HCT116 (cell line): ENCODE data around the gene IRGC. TPM values are rescaled to one million over a fixed set of nuclear protein-coding genes. Genes with fewer than 3 reads are reported as not detected.
A peak's percentile ranks its signal among the peaks of the same experiment; 100 is the strongest.

Source experiments
- ATAC-seq: fragments of 200-7000 bp; cut with Tn5 transposase; 2 replicates; pipeline ENCODE4 v1.9.1; 2020; ENCODE audit warnings: mild to moderate bottlenecking, moderate library complexity
- BruUV-seq: library from RNA; stranded (reverse); fragments of 400-500 nt; replicated peaks from 2 replicates; lab custom pipeline; 2021; lab: Mats Ljungman, UMichigan
- CTCF ChIA-PET: fragments of 300-600 bp; sonication (Branson Sonifier 250); formaldehyde crosslinking; loops from one replicate; lab custom pipeline; 2021; ENCODE audit warnings: antibody characterized with exemption; lab: Charles Lee
- POLR2A ChIA-PET: fragments of 300-600, 350-600 bp; sonication (Branson Sonifier 250); formaldehyde crosslinking; loops from one replicate; lab custom pipeline; 2021; ENCODE audit warnings: antibody characterized with exemption; lab: Charles Lee
- RAD21 ChIA-PET, 2 experiments: fragments of 300-600 bp; sonication (Branson Sonifier 250); formaldehyde crosslinking; loops; one replicate each; lab custom pipeline; 2023; ENCODE audit warnings: low total read pairs in 2 of 2; ENCODE audit not compliant: uncharacterized antibody in 2 of 2, unreplicated experiment in 2 of 2, low non-redundant PET in 1 of 2; lab: Charles Lee
- DNase-seq: peaks from one replicate; pipeline ENCODE4 v3.0.0-alpha.2; 2010; ENCODE audit warnings: low read depth, low spot score
- H2AFZ ChIP-seq: fragments of 200-600 bp; shearing (Covaris generic), sonication (generic); 2 replicates; pipeline ENCODE4 v1.6.1; 2017; ENCODE audit warnings: low read depth, mixed run types, mixed read lengths, antibody characterized with exemption, low read length; ENCODE audit not compliant: poor library complexity, severe bottlenecking
- H3K27ac ChIP-seq: 2 replicates; pipeline ENCODE4 v1.5.1; 2012; ENCODE audit warnings: low read depth, low read length
- H3K27me3 ChIP-seq: fragments of 200-600 bp; sonication (generic); 2 replicates; pipeline ENCODE4 v1.6.1; 2016; ENCODE audit warnings: mixed run types, low read length, mixed read lengths; ENCODE audit not compliant: insufficient read depth
- H3K36me3 ChIP-seq, 2 experiments: fragments of 200-500 bp in 1 of 2; fragments of 200-600 bp in 1 of 2; sonication (Bioruptor generic) in 1 of 2; sonication (generic) in 1 of 2; 2 replicates each; pipeline versions ENCODE4 v1.5.1 to v1.6.1; 2014 to 2016; ENCODE audit warnings: low read length in 2 of 2, inconsistent platforms in 1 of 2, mixed read lengths in 1 of 2, mixed run types in 1 of 2; ENCODE audit not compliant: insufficient read depth in 2 of 2, control insufficient read depth in 1 of 2
- H3K4me1 ChIP-seq, 2 experiments: fragments of 200-600 bp in 1 of 2; sonication (generic) in 1 of 2; 2 replicates each; pipeline versions ENCODE4 v1.5.1 to v1.6.1; 2012 to 2017; ENCODE audit warnings: low read length in 2 of 2, inconsistent platforms in 1 of 2, mild to moderate bottlenecking in 1 of 2, mixed read lengths in 1 of 2, mixed run types in 1 of 2, moderate library complexity in 1 of 2; ENCODE audit not compliant: insufficient read depth in 2 of 2, control insufficient read depth in 1 of 2
- H3K4me2 ChIP-seq: fragments of 200-600 bp; sonication (generic); 2 replicates; pipeline ENCODE4 v1.6.1; 2017; ENCODE audit warnings: mixed run types, low read length, mixed read lengths
- H3K4me3 ChIP-seq, 2 experiments: fragments of 200-600 bp in 1 of 2; sonication (generic) in 1 of 2; replicated peaks in 1 of 2; 2 replicates each; pipeline ENCODE4 v1.5.1; 2011 to 2016; ENCODE audit warnings: low read length in 2 of 2, control low read depth in 1 of 2, low read depth in 1 of 2, mild to moderate bottlenecking in 1 of 2, mixed read lengths in 1 of 2, mixed run types in 1 of 2
- H3K79me2 ChIP-seq: fragments of 200-600 bp; sonication (generic); 2 replicates; pipeline ENCODE4 v1.6.1; 2017; ENCODE audit warnings: mild to moderate bottlenecking, mixed run types, low read length, moderate library complexity, mixed read lengths; ENCODE audit not compliant: insufficient read depth
- H3K9ac ChIP-seq: fragments of 200-600 bp; sonication (generic); 2 replicates; pipeline ENCODE4 v1.6.1; 2016; ENCODE audit warnings: low read length, mixed read lengths
- H3K9me2 ChIP-seq: fragments of 200-600 bp; sonication (generic), shearing (Covaris generic); 2 replicates; pipeline ENCODE4 v1.6.1; 2017; ENCODE audit warnings: mixed run types, mild to moderate bottlenecking, moderate library complexity; ENCODE audit not compliant: insufficient read depth
- H3K9me3 ChIP-seq, 2 experiments: fragments of 200-500 bp in 1 of 2; fragments of 200-600 bp in 1 of 2; sonication (Bioruptor generic) in 1 of 2; sonication (generic) in 1 of 2; 2 replicates each; pipeline ENCODE4 v1.6.1; 2014 to 2017; ENCODE audit warnings: low read length in 2 of 2, mixed read lengths in 2 of 2, inconsistent platforms in 1 of 2, low read depth in 1 of 2, mild to moderate bottlenecking in 1 of 2, mixed run types in 1 of 2, moderate library complexity in 1 of 2; ENCODE audit not compliant: control insufficient read depth in 1 of 2, insufficient read depth in 1 of 2
- H4K20me1 ChIP-seq: fragments of 200-600 bp; sonication (generic), shearing (Covaris generic); 2 replicates; pipeline ENCODE4 v1.6.1; 2017; ENCODE audit warnings: mixed run types, mild to moderate bottlenecking, moderate library complexity; ENCODE audit not compliant: insufficient read depth
- CBX3 ChIP-seq: IDR thresholded peaks from 2 replicates; pipeline ENCODE4 v1.6.1; 2012; ENCODE audit warnings: low read depth
- EGR1 ChIP-seq: IDR thresholded peaks from 2 replicates; pipeline ENCODE4 v1.6.1; 2012; ENCODE audit warnings: low read depth
- ELF1 ChIP-seq: IDR thresholded peaks from 2 replicates; pipeline ENCODE4 v1.6.1; 2012; ENCODE audit warnings: low read depth, borderline replicate concordance
- FOSL1 ChIP-seq: IDR thresholded peaks from 2 replicates; pipeline ENCODE4 v1.6.1; 2012; ENCODE audit warnings: low read depth
- JUND ChIP-seq: IDR thresholded peaks from 2 replicates; pipeline ENCODE4 v1.6.1; 2012
- MAX ChIP-seq: IDR thresholded peaks from 2 replicates; pipeline ENCODE4 v1.6.1; 2012
- POLR2AphosphoS5 ChIP-seq: IDR thresholded peaks from 2 replicates; pipeline ENCODE4 v1.6.1; 2011; ENCODE audit warnings: mild to moderate bottlenecking, low read depth, low read length, moderate library complexity
- TCF7L2 ChIP-seq: IDR thresholded peaks from 2 replicates; pipeline ENCODE4 v1.7.0; 2011; ENCODE audit warnings: borderline replicate concordance, inconsistent platforms; ENCODE audit not compliant: insufficient read depth, insufficient read length; ENCODE audit errors: extremely low read depth
- ZFX ChIP-seq: fragments of 450-650 bp; IDR thresholded peaks from 2 replicates; pipeline ENCODE4 v1.6.1; 2017
- intact Hi-C: fragments of 100-400 bp; cut with micrococcal nuclease; formaldehyde crosslinking; loops from 2 replicates; pipeline ENCODE4 v1.10.0; 2022
- total RNA-seq: library from RNA; stranded (reverse); gene quantifications from one replicate; pipeline ENCODE4 v1.2.1, GENCODE V29; 2021; ENCODE audit not compliant: unreplicated experiment

The IRGC gene
- total RNA-seq, 1 experiment from 2014 or later: not detected

- H3K4me1 ChIP-seq: peaks cover 12 to 24% of the 10 kb centered on the region in 2 experiments
- ATAC-seq: peak; percentile 74
- no peaks in the 10 kb centered on the region for H3K36me3 ChIP-seq
- H3K9me3 ChIP-seq: no peaks in the 10 kb centered on the region
- H3K79me2 ChIP-seq: no peaks in the 10 kb centered on the region
- ChIA-PET POLR2A (interaction anchor here (1.0 to 1.4 kb wide), 5 partner anchors 10 to 44 kb away, joined by 3 to 8 read pairs (median 6); partner anchors contain the start of gene PLAUR), CTCF (interaction anchor here (0.8 to 2.0 kb wide), 5 partner anchors 9 to 179 kb away, joined by 3 to 9 read pairs (median 4); partner anchors contain the start of gene ZNF575), RAD21 (interaction anchor here (0.6 to 1.0 kb wide), 3 partner anchors 43 to 65 kb away, joined by 3 to 4 read pairs (median 3); no protein-coding TSS in a partner anchor)
- BruUV-seq: no TSS peak
- intact Hi-C loops: no loop called here
- no peaks in the 10 kb centered on the region for H3K27me3 ChIP-seq
- H3K9ac ChIP-seq: no peak overlapping the region
- H3K4me2 ChIP-seq: peak overlapping the region; percentile 55
- H3K27ac ChIP-seq: no peak overlapping the region; the same call in 1 of the 2 replicates
- no peaks in the 10 kb centered on the region for H3K9me2 ChIP-seq
- no peak for DNase-seq
- H2AFZ ChIP-seq: peak overlapping the region; percentile 53
- no peak; the same call in none of the 2 replicates for TF ChIP-seq JUND
- no peak for TF ChIP-seq ELF1
- TF ChIP-seq CBX3: no peak
- peak; percentile 59 for TF ChIP-seq FOSL1
- TF ChIP-seq MAX: 0 out of 2 replicates have a peak, but pooled peaks have one; percentile 52
- no peak for TF ChIP-seq EGR1
- TF ChIP-seq ZFX: no peak
- no peaks in the 10 kb centered on the region for H4K20me1 ChIP-seq
- peak overlapping the region in 1 of 2 experiments; percentile 1; a peak in 1 of 4 replicates for H3K4me3 ChIP-seq
Measured at GRCh38 chr19:43711751-43712355, 4.0 kb upstream of the IRGC start.

- no TSS peak for BruUV-seq
- Histone ChIP-seq H3K9me2 (no peaks in the 10 kb centered on the region), H2AFZ (no peak overlapping the region), H3K79me2 (no peaks in the 10 kb centered on the region), H3K27ac (no peak overlapping the region), H3K4me3 (no peak overlapping the region), H3K27me3 (no peaks in the 10 kb centered on the region), H3K4me2 (no peak overlapping the region), H3K4me1 (peaks cover 12 to 24% of the 10 kb centered on the region in 2 experiments), H4K20me1 (no peaks in the 10 kb centered on the region), H3K36me3 (no peaks in the 10 kb centered on the region), H3K9ac (no peak overlapping the region), H3K9me3 (no peaks in the 10 kb centered on the region)
- TF ChIP-seq TCF7L2 (no peak), POLR2AphosphoS5 (no peak), MAX (no peak), ZFX (no peak)
- intact Hi-C loops: no loop called here
- DNase-seq: no peak
- ChIA-PET CTCF (interaction anchor here (2.0 kb wide), 1 partner anchor 45 kb away, joined by 9 read pairs; no protein-coding TSS in a partner anchor), POLR2A (no interaction called here), RAD21 (no interaction called here)
- ATAC-seq: no peak
Measured at GRCh38 chr19:43713208-43713607, 2.7 kb upstream of the IRGC start.
